ENCODE results near the gene RPL11. TPM values are rescaled to one million over a fixed set of nuclear protein-coding genes. Genes with fewer than 3 reads are reported as not detected.
"Not testable (repeated sequence)": the region's sequence is repeated elsewhere in the genome, so short reads cannot be mapped to it uniquely, and the experiment has no call there.

Gene RPL11
- total RNA-seq, 1 donor from 2014 or later: 1,276 TPM

- DNase-seq (ENCODE audit: low read depth in 2 of 2): peak in 1 of 2 donors; percentile 23
These were observed 41.0 kb downstream of the RPL11 start for GRCh38 chr1:23732363-23733224.

GRCh38 chr1:23733281-23733680 is 41.7 kb downstream of the RPL11 start:
- DNase-seq (ENCODE audit: low read depth in 2 of 2): not testable (repeated sequence)

GRCh38 chr1:23736437-23737134 is 45.0 kb downstream of the RPL11 start:
- no peak for DNase-seq (ENCODE audit: low read depth in 2 of 2)

- no peak for DNase-seq (ENCODE audit: low read depth in 2 of 2)
These were observed 50.0 kb downstream of the RPL11 start for GRCh38 chr1:23741609-23742008.

GRCh38 chr1:23742670-23743286 is 51.2 kb downstream of the RPL11 start:
- peak; percentile 24 to 32 for DNase-seq (ENCODE audit: low read depth in 2 of 2)

GRCh38 chr1:23743287-23744152 is 51.9 kb downstream of the RPL11 start, which contains the start of gene ELOA:
Gene ELOA, plus strand, starts transcription at chr1:23743471. Its CDS starts 33 bp downstream, at chr1:23743504.
- peak; percentile 66 to 73 for DNase-seq (ENCODE audit: low read depth in 2 of 2)

GRCh38 chr1:23745515-23745914 is 53.9 kb downstream of the RPL11 start:
- peak; percentile 41 to 47 for DNase-seq (ENCODE audit: low read depth in 2 of 2)

Other genes with a start within 250 kb of the RPL11 start
- 3.4 and 5.4 TPM in 2 replicates for gene ASAP3, start 207.6 kb upstream of the RPL11 start, total RNA-seq
- gene E2F2, start 160.6 kb upstream of the RPL11 start, total RNA-seq: 0.40 and 0.87 TPM in 2 replicates
- gene ID3, start 132.3 kb upstream of the RPL11 start, total RNA-seq: 479 and 520 TPM in 2 replicates
- 13.9 and 22.2 TPM in 2 replicates for gene ELOA, start 51.7 kb downstream of the RPL11 start, total RNA-seq
- gene PITHD1, start 86.6 kb downstream of the RPL11 start, total RNA-seq: 24.6 and 29.0 TPM in 2 replicates
- 92.7 and 108 TPM in 2 replicates for gene LYPLA2, start 99.3 kb downstream of the RPL11 start, total RNA-seq
- 16.7 and 19.6 TPM in 2 replicates for gene GALE, start 108.9 kb downstream of the RPL11 start, total RNA-seq
- gene HMGCL, start 133.6 kb downstream of the RPL11 start, total RNA-seq: 37.3 and 40.7 TPM in 2 replicates
- gene FUCA1, start 176.5 kb downstream of the RPL11 start, total RNA-seq: 9.4 and 11.7 TPM in 2 replicates
- gene CNR2, start 221.6 kb downstream of the RPL11 start, total RNA-seq: not detected in 2 replicates

Data from lung microvascular endothelial cell (primary cell).